PC-9 (cell line): ENCODE results near the gene PTPRD.

Source experiments
- CTCF ChIP-seq: fragments of 200-600 bp; sonication (generic); conservative IDR thresholded peaks from 2 replicates; pipeline ENCODE4 v1.6.1; 2017; ENCODE audit warnings: mixed run types, antibody characterized with exemption, mild to moderate bottlenecking, moderate library complexity
- EZH2 ChIP-seq: fragments of 200-600 bp; sonication (generic); IDR thresholded peaks from 2 replicates; pipeline ENCODE4 v1.8.0; 2017; ENCODE audit warnings: antibody characterized with exemption, low read depth

- TF ChIP-seq CTCF (no peak), EZH2 (no peak)
Measured at GRCh38 chr9:8872802-8873201, 1740.0 kb downstream of the PTPRD start.
